Islet of Langerhans (tissue), 1 donor: ENCODE data around the gene AP2M1.

Source experiments
- FAIRE-seq: peaks from one replicate; lab custom pipeline; 2011; peaks lifted over from hg19 to GRCh38; lab: Jason Lieb, UNC

Gene AP2M1

GRCh38 chr3:184181596-184181995 lies 6.9 kb downstream of the AP2M1 start:
- no peak for FAIRE-seq

GRCh38 chr3:184183679-184184078 lies 9.0 kb downstream of the AP2M1 start:
- FAIRE-seq: no peak

GRCh38 chr3:184184546-184185230 lies 10.0 kb downstream of the AP2M1 start:
- FAIRE-seq: no peak

- no peak for FAIRE-seq
Measured at GRCh38 chr3:184185461-184186183, 11.0 kb downstream of the AP2M1 start.

GRCh38 chr3:184186184-184186901 lies 11.7 kb downstream of the AP2M1 start, which contains the start of gene ABCF3:
Gene ABCF3 (plus strand): TSS chr3:184186199. CDS start chr3:184186208, 9 bp downstream.
- no peak for FAIRE-seq

GRCh38 chr3:184186902-184187207 lies 12.2 kb downstream of the AP2M1 start:
- FAIRE-seq: no peak

GRCh38 chr3:184188080-184188479 lies 13.4 kb downstream of the AP2M1 start:
- no peak for FAIRE-seq

- FAIRE-seq: no peak
Measured at GRCh38 chr3:184189421-184189820, 14.8 kb downstream of the AP2M1 start.

- FAIRE-seq: no peak
Measured at GRCh38 chr3:184192889-184193288, 18.2 kb downstream of the AP2M1 start.

GRCh38 chr3:184193991-184194539 lies 19.4 kb downstream of the AP2M1 start:
- FAIRE-seq: no peak

GRCh38 chr3:184196536-184196935 lies 21.9 kb downstream of the AP2M1 start:
- no peak for FAIRE-seq

- no peak for FAIRE-seq
Measured at GRCh38 chr3:184198509-184198908, 23.9 kb downstream of the AP2M1 start.

GRCh38 chr3:184200825-184201224 lies 26.2 kb downstream of the AP2M1 start:
- FAIRE-seq: no peak

GRCh38 chr3:184203526-184203925 lies 28.9 kb downstream of the AP2M1 start:
- no peak for FAIRE-seq

GRCh38 chr3:184209146-184209923 lies 34.7 kb downstream of the AP2M1 start:
- no peak for FAIRE-seq

GRCh38 chr3:184211297-184211696 lies 36.6 kb downstream of the AP2M1 start:
- no peak for FAIRE-seq

- no peak for FAIRE-seq
Measured at GRCh38 chr3:184211718-184212117, 37.1 kb downstream of the AP2M1 start.

GRCh38 chr3:184218814-184219213 lies 44.2 kb downstream of the AP2M1 start:
- FAIRE-seq: no peak

- FAIRE-seq: no peak
Measured at GRCh38 chr3:184222521-184222920, 47.9 kb downstream of the AP2M1 start.

- FAIRE-seq: no peak
Measured at GRCh38 chr3:184223946-184224345, 49.3 kb downstream of the AP2M1 start.

- no peak for FAIRE-seq
Measured at GRCh38 chr3:184227481-184227935, 52.9 kb downstream of the AP2M1 start.
